Stimulated activated CD8-positive, alpha-beta memory T cell treated with anti-CD3 and anti-CD28 coated beads, Interleukin-4, amount 100 ng/mL, for 4 hours (primary cell): Measurements from ENCODE around the gene ICE2.
A peak's percentile ranks its signal among the peaks of the same experiment; 100 is the strongest.
"Not testable (repeated sequence)": the region's sequence is repeated elsewhere in the genome, so short reads cannot be mapped to it uniquely, and the experiment has no call there.

Experiments used
- DNase-seq, 2 donors: peaks; one replicate each; pipeline ENCODE4 v3.0.0-alpha.2; 2020; ENCODE audit warnings: low read depth in 2 of 2, low spot score in 1 of 2

ICE2 gene

DNA sequence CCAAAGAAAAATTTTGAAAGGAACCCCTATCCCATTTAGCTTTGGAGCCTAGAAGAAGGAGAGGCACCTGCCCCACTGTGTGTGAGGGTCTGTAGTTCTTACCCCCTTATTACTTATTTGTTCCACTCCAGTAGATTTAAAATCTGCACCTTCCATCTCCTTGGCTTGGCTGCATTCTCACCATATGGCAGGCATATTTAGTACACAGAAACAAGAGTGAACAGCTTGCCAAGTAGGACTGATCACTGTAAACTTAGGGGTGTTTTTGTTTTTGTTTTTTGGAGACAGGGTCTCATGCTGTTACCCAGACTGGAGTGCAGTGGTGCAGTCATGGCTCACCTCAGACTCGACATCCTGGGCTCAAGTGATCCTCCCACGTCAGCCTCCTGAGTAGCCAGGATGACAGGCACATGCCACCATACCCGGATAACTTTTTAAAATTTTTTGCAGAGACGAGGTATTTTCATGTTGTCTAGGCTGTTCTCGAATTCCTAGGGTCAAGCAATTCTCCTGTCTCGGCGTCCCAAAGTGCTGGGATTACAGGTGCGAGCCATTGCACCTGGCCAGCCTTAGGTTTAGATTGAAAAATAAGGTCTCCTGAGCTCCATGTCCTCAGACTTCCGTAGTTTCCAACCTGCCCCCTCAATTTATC is 67.0 kb downstream of the ICE2 start:
- no peak for DNase-seq

DNA sequence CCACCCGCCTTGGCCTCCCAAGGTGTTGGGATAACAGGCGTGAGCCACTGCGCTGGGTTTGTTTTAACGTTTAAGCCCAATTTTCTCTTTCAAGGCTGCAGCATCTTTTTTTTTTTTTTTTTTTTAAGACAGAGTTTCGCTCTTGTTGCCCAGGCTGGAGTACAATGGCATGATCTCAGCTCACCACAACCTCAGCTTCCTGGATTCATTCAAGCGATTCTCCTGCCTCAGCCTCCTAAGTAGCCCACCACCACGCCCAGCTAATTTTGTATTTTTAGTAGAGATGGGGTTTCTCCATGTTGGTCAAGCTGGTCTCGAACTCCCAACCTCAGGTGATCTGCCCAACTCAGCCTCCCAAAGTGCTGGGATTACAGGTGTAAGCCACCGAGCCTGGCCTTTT is 68.6 kb downstream of the ICE2 start:
- not testable (repeated sequence) for DNase-seq

DNA sequence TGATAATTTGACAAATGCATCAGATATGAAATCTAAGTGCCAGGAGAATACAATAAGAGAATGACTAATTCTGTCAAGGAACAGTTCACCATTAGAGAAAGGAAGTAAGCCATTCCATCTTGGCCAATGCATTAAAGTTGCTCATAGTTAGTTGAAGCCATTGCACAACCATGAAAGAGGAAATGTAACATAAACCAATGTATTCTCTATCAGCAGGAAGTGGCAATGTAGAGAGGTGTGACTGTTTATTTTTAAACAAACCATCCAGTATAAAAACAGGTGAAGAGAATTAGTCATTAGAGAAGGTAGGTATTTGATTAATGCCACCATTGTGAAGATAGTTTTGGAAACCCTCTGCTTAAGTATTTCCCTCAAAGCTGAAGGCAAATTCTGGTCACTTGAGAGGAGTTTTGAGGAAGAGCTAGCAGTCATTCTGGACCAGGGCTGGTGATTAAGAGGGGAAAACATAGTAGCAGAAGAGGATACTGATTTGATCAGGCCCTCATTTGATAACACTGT is 70.4 kb downstream of the ICE2 start:
- DNase-seq, result no peak

- no peak for DNase-seq
Measured at GRCh38 chr15:60407415-60407805, 71.5 kb downstream of the ICE2 start.

GRCh38 chr15:60406513-60407414 is 72.2 kb downstream of the ICE2 start:
- no peak for DNase-seq

DNA sequence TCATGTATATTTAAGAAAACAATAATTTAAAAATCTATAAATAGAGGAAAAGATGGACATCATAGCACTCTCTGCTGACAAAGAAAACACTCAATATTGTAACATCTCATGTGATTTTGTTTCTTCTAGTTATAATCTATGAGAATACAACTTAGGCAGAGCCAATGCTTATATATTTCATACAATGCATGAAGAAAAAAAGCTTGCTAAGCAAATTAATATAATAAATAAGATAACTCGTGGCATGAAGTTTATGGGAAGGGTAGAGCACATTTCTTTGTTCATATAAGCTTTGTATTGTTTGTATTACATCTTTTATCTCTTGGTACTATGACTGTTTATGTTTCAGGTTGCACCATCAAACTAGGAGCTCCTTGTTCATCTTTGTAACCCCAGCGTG is 73.5 kb downstream of the ICE2 start:
- no peak for DNase-seq

DNA sequence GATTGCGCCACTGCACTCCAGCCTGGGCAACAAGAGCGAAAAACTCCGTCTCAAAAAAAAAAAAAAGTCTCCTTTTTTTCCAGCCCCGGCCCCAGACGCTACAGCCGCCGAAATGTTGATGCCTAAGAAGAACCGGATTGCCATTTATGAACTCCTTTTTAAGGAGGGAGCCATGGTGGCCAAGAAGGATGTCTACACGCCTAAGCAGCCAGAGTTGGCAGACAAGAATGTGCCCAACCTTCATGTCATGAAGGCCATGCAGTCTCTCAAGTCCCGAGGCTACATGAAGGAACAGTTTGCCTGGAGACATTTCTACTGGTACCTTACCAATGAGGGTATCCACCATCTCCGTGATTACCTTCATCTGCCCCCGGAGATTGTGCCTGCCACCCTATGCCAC is 74.6 kb downstream of the ICE2 start:
- not testable (repeated sequence) for DNase-seq

GRCh38 chr15:60400944-60401343 is 78.0 kb downstream of the ICE2 start:
- DNase-seq, result no peak

GRCh38 chr15:60399931-60400330 is 79.0 kb downstream of the ICE2 start:
- no peak for DNase-seq

- DNase-seq, result no peak
Measured at GRCh38 chr15:60399246-60399915, 79.6 kb downstream of the ICE2 start.

- DNase-seq, result peak; percentile 54 to 73
Measured at GRCh38 chr15:60397772-60398445, 81.0 kb downstream of the ICE2 start, which contains the start of gene ANXA2. ANXA2 (minus strand) TSS chr15:60397986; CDS start chr15:60386075, 11,911 bp downstream.

- DNase-seq, result no peak
Measured at GRCh38 chr15:60396958-60397771, 81.8 kb downstream of the ICE2 start.

GRCh38 chr15:60396560-60396957 is 82.4 kb downstream of the ICE2 start:
- no peak for DNase-seq

GRCh38 chr15:60396100-60396499 is 82.8 kb downstream of the ICE2 start:
- DNase-seq, result no peak

DNA sequence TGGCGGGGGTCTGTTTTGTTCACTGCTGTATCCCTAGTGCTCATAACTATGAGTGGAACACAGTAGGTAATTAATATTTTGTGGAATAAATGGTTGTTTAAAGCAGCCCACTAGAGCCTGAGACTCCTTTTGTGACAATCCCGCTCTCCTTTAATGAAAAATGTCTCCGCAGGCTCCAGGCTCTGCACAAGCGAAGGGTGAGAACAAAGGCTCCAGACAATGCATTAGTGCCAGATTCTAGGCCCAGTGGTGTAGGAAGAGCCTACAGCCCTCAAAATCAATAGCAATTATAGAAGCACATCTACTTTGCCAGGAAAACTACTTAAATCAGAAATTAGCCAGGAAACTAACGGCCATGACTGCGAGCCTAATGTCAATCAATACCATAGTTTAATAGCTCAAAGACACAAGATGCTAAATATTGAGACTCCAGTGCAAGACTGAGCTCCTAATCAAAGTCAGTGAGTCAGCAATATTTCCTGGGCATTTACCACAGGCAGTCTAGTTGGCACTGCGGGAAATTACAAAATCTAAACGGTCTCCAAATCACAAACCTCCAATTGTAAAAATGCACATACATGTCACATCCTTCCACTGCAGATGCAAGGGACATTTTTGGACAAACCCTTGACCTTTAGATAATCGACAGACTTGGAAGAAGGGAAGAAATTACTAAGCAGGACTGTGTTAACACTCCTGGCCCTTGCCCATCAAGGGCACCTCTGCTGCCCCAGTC is 83.5 kb downstream of the ICE2 start:
- DNase-seq, result no peak

GRCh38 chr15:60394689-60395097 is 84.2 kb downstream of the ICE2 start:
- DNase-seq, result no peak

- DNase-seq, result no peak
Measured at GRCh38 chr15:60392986-60393790, 85.8 kb downstream of the ICE2 start.

- DNase-seq, result no peak
Measured at GRCh38 chr15:60392601-60392985, 86.3 kb downstream of the ICE2 start.
